Nephron (organoid): ENCODE data around the gene SMAD6.

Experiments used
- H3K27ac Mint-ChIP-seq, 3 experiments: 2 replicates each; pipeline ENCODE4 v1.8.0; 2020; ENCODE audit warnings: mixed read lengths in 3 of 3, mild to moderate bottlenecking in 2 of 3, moderate library complexity in 1 of 3
- H3K27me3 Mint-ChIP-seq: 2 replicates; pipeline ENCODE4 v1.8.0; 2021; ENCODE audit warnings: low read depth, mild to moderate bottlenecking, moderate library complexity, mixed read lengths
- H3K36me3 Mint-ChIP-seq: 2 replicates; pipeline ENCODE4 v1.8.0; 2020; ENCODE audit warnings: low read depth, mixed read lengths
- H3K4me1 Mint-ChIP-seq: 2 replicates; pipeline ENCODE4 v1.8.0; 2020; ENCODE audit warnings: mixed read lengths
- H3K4me3 Mint-ChIP-seq, 3 experiments: 2 replicates each; pipeline ENCODE4 v1.8.0; 2020; ENCODE audit warnings: mild to moderate bottlenecking in 3 of 3, mixed read lengths in 3 of 3, moderate library complexity in 2 of 3
- H3K9me3 Mint-ChIP-seq: 2 replicates; pipeline ENCODE4 v1.8.0; 2020; ENCODE audit warnings: mixed read lengths
- CTCF ChIP-seq, 3 experiments: fragments of 200-600 bp; sonication (generic); IDR thresholded peaks; one replicate each; pipeline ENCODE4 v1.5.0; 2021; ENCODE audit warnings: antibody characterized with exemption in 3 of 3; ENCODE audit not compliant: unreplicated experiment in 3 of 3

The SMAD6 gene

GRCh38 chr15:66730168-66731021 is 28.4 kb downstream of the SMAD6 start:
- H3K27ac Mint-ChIP-seq: peak overlapping the region; percentile 74 to 98 (median 93)
- peaks cover 64% of the 10 kb centered on the region for H3K4me1 Mint-ChIP-seq
- H3K9me3 Mint-ChIP-seq: no peaks in the 10 kb centered on the region
- no peak for TF ChIP-seq CTCF (IDR thresholded peaks at IDR 0.05; ENCODE audit: unreplicated experiment in 3 of 3)
- H3K36me3 Mint-ChIP-seq: peaks cover 36% of the 10 kb centered on the region
- H3K27me3 Mint-ChIP-seq: no peaks in the 10 kb centered on the region
- peak overlapping the region; percentile 4 to 44 (median 42) for H3K4me3 Mint-ChIP-seq

GRCh38 chr15:66733976-66734375 is 31.9 kb downstream of the SMAD6 start:
- Mint-ChIP-seq H3K4me1 (peaks cover 67% of the 10 kb centered on the region), H3K27me3 (no peaks in the 10 kb centered on the region), H3K4me3 (no peak overlapping the region), H3K36me3 (peaks cover 28% of the 10 kb centered on the region), H3K27ac (peak overlapping the region; percentile 43 to 86 (median 72)), H3K9me3 (no peaks in the 10 kb centered on the region)
- TF ChIP-seq CTCF (IDR thresholded peaks at IDR 0.05; ENCODE audit: unreplicated experiment in 3 of 3): no peak

- Mint-ChIP-seq H3K27me3 (no peaks in the 10 kb centered on the region), H3K4me1 (peaks cover 60% of the 10 kb centered on the region), H3K27ac (peak overlapping the region; percentile 20 to 69 (median 67)), H3K9me3 (no peaks in the 10 kb centered on the region), H3K36me3 (peaks cover 27% of the 10 kb centered on the region), H3K4me3 (peak overlapping the region in 1 of 3 experiments; percentile 22)
- TF ChIP-seq CTCF (IDR thresholded peaks at IDR 0.05; ENCODE audit: unreplicated experiment in 3 of 3): no peak
Observed at GRCh38 chr15:66734961-66735908, 33.2 kb downstream of the SMAD6 start.

GRCh38 chr15:66735909-66736305 is 33.9 kb downstream of the SMAD6 start:
- Mint-ChIP-seq H3K27ac (peak overlapping the region; percentile 20 to 69 (median 67)), H3K27me3 (no peaks in the 10 kb centered on the region), H3K9me3 (no peaks in the 10 kb centered on the region), H3K36me3 (peaks cover 21% of the 10 kb centered on the region), H3K4me1 (peaks cover 62% of the 10 kb centered on the region), H3K4me3 (no peak overlapping the region)
- TF ChIP-seq CTCF (IDR thresholded peaks at IDR 0.05; ENCODE audit: unreplicated experiment in 3 of 3): no peak

- TF ChIP-seq CTCF (IDR thresholded peaks at IDR 0.05; ENCODE audit: unreplicated experiment in 3 of 3): no peak
- H3K27me3 Mint-ChIP-seq: no peaks in the 10 kb centered on the region
- peak overlapping the region; percentile 6 to 44 (median 25) for H3K27ac Mint-ChIP-seq
- H3K36me3 Mint-ChIP-seq: peaks cover 13% of the 10 kb centered on the region
- H3K9me3 Mint-ChIP-seq: no peaks in the 10 kb centered on the region
- H3K4me1 Mint-ChIP-seq: peaks cover 65% of the 10 kb centered on the region
- no peak overlapping the region for H3K4me3 Mint-ChIP-seq
Observed at GRCh38 chr15:66737243-66738010, 35.4 kb downstream of the SMAD6 start.
